ENCODE data around the gene LYRM7.

Gene LYRM7

GRCh38 chr5:131196331-131196730, 25.6 kb downstream of the LYRM7 start:
- H4K20me1 ChIP-seq (ENCODE audit: control insufficient read depth, insufficient read depth, low read depth, low read length): no peaks in the 10 kb centered on the region

GRCh38 chr5:131198625-131199024, 27.9 kb downstream of the LYRM7 start:
- Histone ChIP-seq H3K9me3 (ENCODE audit: control insufficient read depth, insufficient read depth, low read length) (no peaks in the 10 kb centered on the region), H3K79me2 (ENCODE audit: control insufficient read depth, low read length) (no peaks in the 10 kb centered on the region), H3K27ac (ENCODE audit: low read depth, low read length) (no peak overlapping the region), H3K4me2 (ENCODE audit: low read length) (no peak overlapping the region), H3K9me2 (replicated peaks; ENCODE audit: control insufficient read depth, low read length) (no peaks in the 10 kb centered on the region), H3K27me3 (ENCODE audit: control insufficient read depth, low read length) (no peaks in the 10 kb centered on the region), H3F3A (ENCODE audit: control insufficient read depth, insufficient read depth) (peaks cover 8% of the 10 kb centered on the region; the same call in 1 of the 2 replicates), H3K36me3 (ENCODE audit: control insufficient read depth, low read length) (peaks cover 11% of the 10 kb centered on the region), H4K20me1 (ENCODE audit: control insufficient read depth, insufficient read depth, low read depth, low read length) (no peaks in the 10 kb centered on the region), H3K4me3 (ENCODE audit: low read length) (no peak overlapping the region), H3K4me1 (ENCODE audit: control insufficient read depth, low read length) (no peaks in the 10 kb centered on the region)
- TF ChIP-seq EZH2phosphoT487 (IDR thresholded peaks at IDR 0.05; ENCODE audit: borderline replicate concordance, low read length) (no peak), CTCF (IDR thresholded peaks at IDR 0.05; ENCODE audit: low read depth, low read length, poor library complexity, severe bottlenecking) (no peak)

More at GRCh38 chr5:131196331-131196730, 25.6 kb downstream of the LYRM7 start:
- no peaks in the 10 kb centered on the region for H3K9me3 ChIP-seq (ENCODE audit: control insufficient read depth, insufficient read depth, low read length)
- TF ChIP-seq EZH2phosphoT487 (IDR thresholded peaks at IDR 0.05; ENCODE audit: borderline replicate concordance, low read length) (no peak), CTCF (IDR thresholded peaks at IDR 0.05; ENCODE audit: low read depth, low read length, poor library complexity, severe bottlenecking) (no peak)
- H3K4me1 ChIP-seq (ENCODE audit: control insufficient read depth, low read length): no peaks in the 10 kb centered on the region
- no peaks in the 10 kb centered on the region for H3K27me3 ChIP-seq (ENCODE audit: control insufficient read depth, low read length)
- no peak overlapping the region for H3K4me3 ChIP-seq (ENCODE audit: low read length)
- peaks cover 11% of the 10 kb centered on the region for H3K36me3 ChIP-seq (ENCODE audit: control insufficient read depth, low read length)
- no peak overlapping the region for H3K4me2 ChIP-seq (ENCODE audit: low read length)
- no peak overlapping the region for H3K27ac ChIP-seq (ENCODE audit: low read depth, low read length)
- H3K79me2 ChIP-seq (ENCODE audit: control insufficient read depth, low read length): no peaks in the 10 kb centered on the region
- H3F3A ChIP-seq (ENCODE audit: control insufficient read depth, insufficient read depth): peaks cover 10% of the 10 kb centered on the region; the same call in 1 of the 2 replicates
- H3K9me2 ChIP-seq (replicated peaks; ENCODE audit: control insufficient read depth, low read length): no peaks in the 10 kb centered on the region

GRCh38 chr5:131200560-131200959, 29.8 kb downstream of the LYRM7 start:
- no peak overlapping the region for H3K27ac ChIP-seq (ENCODE audit: low read depth, low read length)
- H3K4me1 ChIP-seq (ENCODE audit: control insufficient read depth, low read length): no peaks in the 10 kb centered on the region
- H3F3A ChIP-seq (ENCODE audit: control insufficient read depth, insufficient read depth): peaks cover 8% of the 10 kb centered on the region; the same call in 1 of the 2 replicates
- H3K27me3 ChIP-seq (ENCODE audit: control insufficient read depth, low read length): no peaks in the 10 kb centered on the region
- no peaks in the 10 kb centered on the region for H3K9me3 ChIP-seq (ENCODE audit: control insufficient read depth, insufficient read depth, low read length)
- no peaks in the 10 kb centered on the region for H4K20me1 ChIP-seq (ENCODE audit: control insufficient read depth, insufficient read depth, low read depth, low read length)
- H3K4me2 ChIP-seq (ENCODE audit: low read length): no peak overlapping the region
- no peak for TF ChIP-seq CTCF (IDR thresholded peaks at IDR 0.05; ENCODE audit: low read depth, low read length, poor library complexity, severe bottlenecking)
- TF ChIP-seq EZH2phosphoT487 (IDR thresholded peaks at IDR 0.05; ENCODE audit: borderline replicate concordance, low read length): no peak
- no peaks in the 10 kb centered on the region for H3K9me2 ChIP-seq (replicated peaks; ENCODE audit: control insufficient read depth, low read length)
- no peak overlapping the region for H3K4me3 ChIP-seq (ENCODE audit: low read length)
- peaks cover 11% of the 10 kb centered on the region for H3K36me3 ChIP-seq (ENCODE audit: control insufficient read depth, low read length)
- no peaks in the 10 kb centered on the region for H3K79me2 ChIP-seq (ENCODE audit: control insufficient read depth, low read length)
